ENCODE results near the gene MBP.

DNA sequence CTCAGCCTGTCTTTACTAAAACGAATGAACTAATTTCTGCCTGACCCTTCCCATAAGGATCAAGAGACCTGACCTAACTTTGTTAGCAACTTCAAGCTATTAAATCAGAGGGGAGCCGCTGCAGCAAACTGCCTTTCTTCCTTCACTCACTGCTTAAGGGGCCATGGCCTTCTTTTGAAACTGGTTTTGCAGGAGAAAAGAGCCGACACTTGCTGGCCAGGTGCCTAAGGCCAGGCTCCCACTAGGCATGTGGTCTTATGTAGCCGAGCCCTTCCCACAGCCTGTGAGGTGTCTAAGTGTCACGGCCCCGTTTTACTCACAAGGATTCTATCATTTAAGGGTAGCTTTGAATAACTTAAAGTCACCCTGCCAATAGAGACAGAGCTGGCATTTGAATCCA is 179.4 kb downstream of the MBP start:
- TF ChIP-seq, protein P1, sequence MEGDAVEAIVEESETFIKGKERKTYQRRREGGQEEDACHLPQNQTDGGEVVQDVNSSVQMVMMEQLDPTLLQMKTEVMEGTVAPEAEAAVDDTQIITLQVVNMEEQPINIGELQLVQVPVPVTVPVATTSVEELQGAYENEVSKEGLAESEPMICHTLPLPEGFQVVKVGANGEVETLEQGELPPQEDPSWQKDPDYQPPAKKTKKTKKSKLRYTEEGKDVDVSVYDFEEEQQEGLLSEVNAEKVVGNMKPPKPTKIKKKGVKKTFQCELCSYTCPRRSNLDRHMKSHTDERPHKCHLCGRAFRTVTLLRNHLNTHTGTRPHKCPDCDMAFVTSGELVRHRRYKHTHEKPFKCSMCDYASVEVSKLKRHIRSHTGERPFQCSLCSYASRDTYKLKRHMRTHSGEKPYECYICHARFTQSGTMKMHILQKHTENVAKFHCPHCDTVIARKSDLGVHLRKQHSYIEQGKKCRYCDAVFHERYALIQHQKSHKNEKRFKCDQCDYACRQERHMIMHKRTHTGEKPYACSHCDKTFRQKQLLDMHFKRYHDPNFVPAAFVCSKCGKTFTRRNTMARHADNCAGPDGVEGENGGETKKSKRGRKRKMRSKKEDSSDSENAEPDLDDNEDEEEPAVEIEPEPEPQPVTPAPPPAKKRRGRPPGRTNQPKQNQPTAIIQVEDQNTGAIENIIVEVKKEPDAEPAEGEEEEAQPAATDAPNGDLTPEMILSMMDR (IDR thresholded peaks at IDR 0.05; ENCODE audit: extremely low read depth in 1 of 2, insufficient read depth in 1 of 2, low read depth in 1 of 2, low read length in 2 of 2) = no peak
- TF ChIP-seq POLR2A (IDR thresholded peaks at IDR 0.05; ENCODE audit: low read depth, low read length) = no peak

Measured in endothelial cell of umbilical vein (primary cell).